Measurements from ENCODE around the gene INSYN2A. TPM values are rescaled to one million over a fixed set of nuclear protein-coding genes. Genes with fewer than 3 reads are reported as not detected.

Gene INSYN2A
- polyA plus RNA-seq, 3 donors, result not detected

DNA sequence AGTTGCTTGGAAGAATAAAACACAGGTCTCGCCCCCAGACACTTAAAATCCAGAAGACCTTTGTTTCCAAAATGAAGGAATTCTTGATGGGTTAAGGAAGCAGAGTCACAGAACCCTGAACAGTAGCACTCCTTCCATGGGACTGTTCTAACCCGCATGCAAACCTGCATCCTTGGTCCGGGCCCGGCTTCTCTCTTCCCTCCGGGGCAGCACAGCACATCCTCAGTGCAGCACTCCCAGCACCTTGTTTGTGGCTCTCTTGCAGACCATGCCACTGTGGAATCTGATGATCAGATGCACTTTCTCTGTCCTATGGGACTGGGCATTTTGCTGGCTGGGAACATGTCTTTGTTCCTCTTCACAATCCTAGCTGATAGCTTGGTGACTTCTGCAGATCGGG is 33.5 kb downstream of the INSYN2A start:
- Histone ChIP-seq H3K27me3 (ENCODE audit: control insufficient read depth in 2 of 2, insufficient read depth in 2 of 2, low read length in 2 of 2) (no peaks in the 10 kb centered on the region), H3K4me3 (replicated peaks in 1 of 3; ENCODE audit: low read depth in 2 of 3, low read length in 3 of 3) (no peak overlapping the region), H3K27ac (ENCODE audit: low read depth in 1 of 2, low read length in 2 of 2) (no peak overlapping the region), H3K4me1 (ENCODE audit: control insufficient read depth in 1 of 2, insufficient read depth in 2 of 2, low read length in 2 of 2) (no peaks in the 10 kb centered on the region), H3K9ac (ENCODE audit: insufficient read depth, low read length, poor library complexity, severe bottlenecking) (no peak overlapping the region), H3K36me3 (replicated peaks in 1 of 2; ENCODE audit: control insufficient read depth in 1 of 2, insufficient read depth in 2 of 2, low read length in 2 of 2) (no peaks in the 10 kb centered on the region), H3K79me2 (ENCODE audit: insufficient read depth, low read length) (no peaks in the 10 kb centered on the region), H2AFZ (ENCODE audit: insufficient read depth, low read depth, low read length, poor library complexity, severe bottlenecking) (no peak overlapping the region), H4K20me1 (ENCODE audit: insufficient read depth, low read length) (no peaks in the 10 kb centered on the region), H3K4me2 (replicated peaks; ENCODE audit: extremely low read depth, low read length, poor library complexity, severe bottlenecking) (no peak overlapping the region), H3K9me3 (replicated peaks in 1 of 2; ENCODE audit: control insufficient read depth in 1 of 2, insufficient read depth in 1 of 2, low read length in 2 of 2) (no peaks in the 10 kb centered on the region)
- no peaks in the 10 kb centered on the region for H3K9me3 Mint-ChIP-seq
- no peak overlapping the region for H3K4me3 Mint-ChIP-seq
- no peak overlapping the region for H3K27ac Mint-ChIP-seq
- H3K27me3 Mint-ChIP-seq (ENCODE audit: low read depth in 3 of 3), result peaks cover 1 to 2% (median 2%) of the 10 kb centered on the region in 3 donors
- no peaks in the 10 kb centered on the region for H3K36me3 Mint-ChIP-seq
- H3K4me1 Mint-ChIP-seq, result no peaks in the 10 kb centered on the region
- intact Hi-C loops (cut with micrococcal nuclease), result no loop called here
- 100% methylated on average over 4 of the region's 6 CpGs for WGBS (ENCODE audit: insufficient coverage)
- no peak for DNase-seq
- TF ChIP-seq, protein P1, sequence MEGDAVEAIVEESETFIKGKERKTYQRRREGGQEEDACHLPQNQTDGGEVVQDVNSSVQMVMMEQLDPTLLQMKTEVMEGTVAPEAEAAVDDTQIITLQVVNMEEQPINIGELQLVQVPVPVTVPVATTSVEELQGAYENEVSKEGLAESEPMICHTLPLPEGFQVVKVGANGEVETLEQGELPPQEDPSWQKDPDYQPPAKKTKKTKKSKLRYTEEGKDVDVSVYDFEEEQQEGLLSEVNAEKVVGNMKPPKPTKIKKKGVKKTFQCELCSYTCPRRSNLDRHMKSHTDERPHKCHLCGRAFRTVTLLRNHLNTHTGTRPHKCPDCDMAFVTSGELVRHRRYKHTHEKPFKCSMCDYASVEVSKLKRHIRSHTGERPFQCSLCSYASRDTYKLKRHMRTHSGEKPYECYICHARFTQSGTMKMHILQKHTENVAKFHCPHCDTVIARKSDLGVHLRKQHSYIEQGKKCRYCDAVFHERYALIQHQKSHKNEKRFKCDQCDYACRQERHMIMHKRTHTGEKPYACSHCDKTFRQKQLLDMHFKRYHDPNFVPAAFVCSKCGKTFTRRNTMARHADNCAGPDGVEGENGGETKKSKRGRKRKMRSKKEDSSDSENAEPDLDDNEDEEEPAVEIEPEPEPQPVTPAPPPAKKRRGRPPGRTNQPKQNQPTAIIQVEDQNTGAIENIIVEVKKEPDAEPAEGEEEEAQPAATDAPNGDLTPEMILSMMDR (IDR thresholded peaks at IDR 0.05), result no peak

DNA sequence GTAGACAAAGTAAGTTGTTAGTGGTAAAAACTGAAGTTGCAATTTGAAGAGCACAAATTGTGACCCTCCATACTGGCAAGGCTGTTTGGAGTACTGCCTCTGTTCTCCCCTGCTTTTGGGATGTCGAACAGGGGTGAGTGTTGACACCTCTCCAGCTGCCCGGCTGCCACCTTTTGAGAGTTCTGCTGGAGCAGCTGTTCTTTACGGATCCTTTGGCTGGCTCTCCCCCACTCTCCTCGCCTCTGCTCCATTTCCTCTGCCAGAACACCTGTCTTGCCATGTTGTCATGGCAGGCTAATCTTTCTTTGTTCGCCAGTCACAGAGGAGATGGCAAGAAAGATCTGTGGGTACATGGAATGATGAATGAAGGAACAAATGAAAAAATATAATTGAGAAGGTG is 34.9 kb downstream of the INSYN2A start:
- H3K4me1 Mint-ChIP-seq, result no peaks in the 10 kb centered on the region
- intact Hi-C loops (cut with micrococcal nuclease), result no loop called here
- no peak overlapping the region for H3K27ac Mint-ChIP-seq
- Histone ChIP-seq H3K27me3 (ENCODE audit: control insufficient read depth in 2 of 2, insufficient read depth in 2 of 2, low read length in 2 of 2) (no peaks in the 10 kb centered on the region), H3K4me2 (replicated peaks; ENCODE audit: extremely low read depth, low read length, poor library complexity, severe bottlenecking) (no peak overlapping the region), H4K20me1 (ENCODE audit: insufficient read depth, low read length) (no peaks in the 10 kb centered on the region), H3K9ac (ENCODE audit: insufficient read depth, low read length, poor library complexity, severe bottlenecking) (no peak overlapping the region), H3K4me3 (replicated peaks in 1 of 3; ENCODE audit: low read depth in 2 of 3, low read length in 3 of 3) (no peak overlapping the region), H3K36me3 (replicated peaks in 1 of 2; ENCODE audit: control insufficient read depth in 1 of 2, insufficient read depth in 2 of 2, low read length in 2 of 2) (no peaks in the 10 kb centered on the region), H2AFZ (ENCODE audit: insufficient read depth, low read depth, low read length, poor library complexity, severe bottlenecking) (no peak overlapping the region), H3K79me2 (ENCODE audit: insufficient read depth, low read length) (no peaks in the 10 kb centered on the region), H3K4me1 (ENCODE audit: control insufficient read depth in 1 of 2, insufficient read depth in 2 of 2, low read length in 2 of 2) (no peaks in the 10 kb centered on the region), H3K9me3 (replicated peaks in 1 of 2; ENCODE audit: control insufficient read depth in 1 of 2, insufficient read depth in 1 of 2, low read length in 2 of 2) (no peaks in the 10 kb centered on the region), H3K27ac (ENCODE audit: low read depth in 1 of 2, low read length in 2 of 2) (no peak overlapping the region)
- H3K36me3 Mint-ChIP-seq, result no peaks in the 10 kb centered on the region
- H3K9me3 Mint-ChIP-seq, result no peaks in the 10 kb centered on the region
- 93% methylated on average over 3 of the region's 5 CpGs for WGBS (ENCODE audit: insufficient coverage)
- H3K27me3 Mint-ChIP-seq (ENCODE audit: low read depth in 3 of 3), result peaks cover 0 to 2% (median 1%) of the 10 kb centered on the region in 3 donors
- H3K4me3 Mint-ChIP-seq, result no peak overlapping the region
- TF ChIP-seq, protein P1 (IDR thresholded peaks at IDR 0.05), result no peak
- DNase-seq, result no peak
